CD4-positive, alpha-beta memory T cell (primary cell): ENCODE measurements around the gene AKNA. TPM values are rescaled to one million over a fixed set of nuclear protein-coding genes. Genes with fewer than 3 reads are reported as not detected.

Source experiments
- CTCF ChIA-PET: fragments of 350-600 bp; sonication (Branson Sonifier 250); formaldehyde crosslinking; loops from one replicate; lab custom pipeline; 2021; ENCODE audit warnings: inconsistent platforms; ENCODE audit not compliant: partially characterized antibody; lab: Charles Lee
- POLR2A ChIA-PET: fragments of 350-600 bp; sonication (Branson Sonifier 250); formaldehyde crosslinking; loops from one replicate; lab custom pipeline; 2021; ENCODE audit not compliant: partially characterized antibody; lab: Charles Lee
- DNase-seq, 5 donors: peaks; one replicate each; pipeline versions ENCODE4 v3.0.0 to v3.0.0-alpha.2; 2020 to 2022; ENCODE audit warnings: mixed read lengths in 1 of 5
- H3K27ac ChIP-seq: one replicate; pipeline ENCODE4 v1.7.0; 2013; ENCODE audit warnings: low read depth, low read length
- H3K27me3 ChIP-seq: 2 replicates; pipeline ENCODE4 v1.7.0; 2013; ENCODE audit warnings: mild to moderate bottlenecking, low read length, moderate library complexity; ENCODE audit not compliant: insufficient read depth
- H3K36me3 ChIP-seq: 2 replicates; pipeline ENCODE4 v1.7.0; 2013; ENCODE audit warnings: mild to moderate bottlenecking, low read length, moderate library complexity; ENCODE audit not compliant: insufficient read depth
- H3K4me1 ChIP-seq: 2 replicates; pipeline ENCODE4 v1.7.0; 2013; ENCODE audit warnings: mild to moderate bottlenecking, low read length, moderate library complexity; ENCODE audit not compliant: insufficient read depth
- H3K4me3 ChIP-seq, 2 donors: one replicate each; pipeline ENCODE4 v1.7.0; 2013; ENCODE audit warnings: low read length in 2 of 2, mild to moderate bottlenecking in 1 of 2
- H3K9me3 ChIP-seq, 2 donors: one replicate each; pipeline ENCODE4 v1.7.0; 2013; ENCODE audit warnings: low read length in 2 of 2, control low read depth in 1 of 2; ENCODE audit not compliant: control insufficient read depth in 1 of 2
- H3K27ac Mint-ChIP-seq, 7 donors: one replicate each; pipeline ENCODE4 v1.8.0; 2020 to 2021; ENCODE audit warnings: mixed read lengths in 7 of 7, mild to moderate bottlenecking in 6 of 7, inconsistent platforms in 3 of 7, moderate library complexity in 3 of 7
- H3K27me3 Mint-ChIP-seq, 2 donors: one replicate each; pipeline ENCODE4 v1.8.0; 2020 to 2021; ENCODE audit warnings: mixed read lengths in 2 of 2
- H3K36me3 Mint-ChIP-seq, 2 donors: one replicate each; pipeline ENCODE4 v1.8.0; 2020 to 2021; ENCODE audit warnings: mixed read lengths in 2 of 2, inconsistent platforms in 1 of 2, mild to moderate bottlenecking in 1 of 2
- H3K4me1 Mint-ChIP-seq, 4 donors: one replicate each; pipeline ENCODE4 v1.8.0; 2020 to 2021; ENCODE audit warnings: mixed read lengths in 4 of 4, mild to moderate bottlenecking in 1 of 4
- H3K4me3 Mint-ChIP-seq, 8 donors: one replicate each; pipeline ENCODE4 v1.8.0; 2020 to 2021; ENCODE audit warnings: mixed read lengths in 8 of 8, mild to moderate bottlenecking in 7 of 8, moderate library complexity in 6 of 8, inconsistent platforms in 3 of 8
- H3K9me3 Mint-ChIP-seq, 8 donors: one replicate each; pipeline ENCODE4 v1.8.0; 2020 to 2021; ENCODE audit warnings: mixed read lengths in 8 of 8, mild to moderate bottlenecking in 5 of 8, inconsistent platforms in 3 of 8, moderate library complexity in 1 of 8
- intact Hi-C: fragments of 100-400 bp; cut with micrococcal nuclease; formaldehyde crosslinking; loops from one replicate; pipeline ENCODE4 v1.15.1; 2023
- polyA plus RNA-seq, 2 donors: library from polyadenylated mRNA; unstranded; fragments of 300-500 nt; fragmentation: Illumina TruSeq; gene quantifications; one replicate each; pipeline ENCODE4 v1.2.3, GENCODE V29; 2021
- total RNA-seq, 2 experiments: library from RNA; stranded (reverse); gene quantifications; one replicate each; pipeline ENCODE4 v1.2.3, GENCODE V29; 2021

Gene AKNA
- total and polyA plus RNA-seq, 4 experiments from 2014 or later, result 1.9 to 375 (median 205) TPM

GRCh38 chr9:114350636-114351401, 37.0 kb downstream of the AKNA start:
- Mint-ChIP-seq H3K27me3 (no peaks in the 10 kb centered on the region), H3K9me3 (no peaks in the 10 kb centered on the region), H3K4me3 (no peak overlapping the region), H3K27ac (peak overlapping the region in 6 of 7 donors; percentile 43 to 92 (median 86)), H3K4me1 (peaks cover 25 to 41% (median 34%) of the 10 kb centered on the region in 4 donors), H3K36me3 (peaks cover 57 to 82% of the 10 kb centered on the region in 2 donors)
- no peak for DNase-seq
- intact Hi-C loops, result no loop called here
- H3K9me3 ChIP-seq, result no peaks in the 10 kb centered on the region
- H3K4me3 ChIP-seq, result no peak overlapping the region
- H3K36me3 ChIP-seq, result peaks cover 70% of the 10 kb centered on the region
- POLR2A ChIA-PET, result interaction anchor here (1.5 to 37.6 kb wide), 3 partner anchors 14 to 43 kb away, joined by 8 to 1614 read pairs (median 80); partner anchors contain the start of gene AKNA
- H3K27me3 ChIP-seq, result no peaks in the 10 kb centered on the region
- peaks cover 48% of the 10 kb centered on the region for H3K4me1 ChIP-seq
- no peak overlapping the region for H3K27ac ChIP-seq
- CTCF ChIA-PET, result interaction anchor here (1.3 to 2.7 kb wide), 3 partner anchors 13 to 55 kb away, joined by 3 to 7 read pairs (median 3); no protein-coding TSS in a partner anchor

- Mint-ChIP-seq H3K4me1 (peaks cover 25 to 42% (median 35%) of the 10 kb centered on the region in 4 donors), H3K9me3 (no peaks in the 10 kb centered on the region), H3K27me3 (no peaks in the 10 kb centered on the region), H3K4me3 (peak overlapping the region in 3 of 8 donors; percentile 31 to 47 (median 33)), H3K36me3 (peaks cover 65 to 83% of the 10 kb centered on the region in 2 donors), H3K27ac (peak overlapping the region; percentile 84 to 95 (median 92))
- Histone ChIP-seq H3K4me3 (no peak overlapping the region), H3K9me3 (no peaks in the 10 kb centered on the region), H3K36me3 (peaks cover 72% of the 10 kb centered on the region), H3K27me3 (no peaks in the 10 kb centered on the region), H3K4me1 (peaks cover 42% of the 10 kb centered on the region), H3K27ac (peak overlapping the region; percentile 30)
- ChIA-PET CTCF (interaction anchor here (1.0 to 2.7 kb wide), 3 partner anchors 36 to 56 kb away, joined by 3 to 7 read pairs (median 3); no protein-coding TSS in a partner anchor), POLR2A (interaction anchor here (1.3 to 37.6 kb wide), 3 partner anchors 15 to 43 kb away, joined by 8 to 1614 read pairs (median 80); partner anchors contain the start of gene AKNA)
- intact Hi-C loops, result loop anchor here (2.0 to 10.0 kb wide), 2 partner anchors 35 to 245 kb away; no protein-coding TSS in a partner anchor
- DNase-seq, result no peak
These were observed 37.9 kb downstream of the AKNA start for GRCh38 chr9:114349713-114350480.

- H3K27ac Mint-ChIP-seq, result peak overlapping the region; percentile 84 to 95 (median 92)
- ChIA-PET POLR2A (interaction anchor here (1.3 to 37.6 kb wide), 3 partner anchors 16 to 44 kb away, joined by 8 to 1614 read pairs (median 80); partner anchors contain the start of gene AKNA), CTCF (interaction anchor here (1.4 kb wide), 1 partner anchor 36 kb away, joined by 4 read pairs; no protein-coding TSS in a partner anchor)
- H3K4me1 ChIP-seq, result peaks cover 42% of the 10 kb centered on the region
- H3K4me3 Mint-ChIP-seq, result peak overlapping the region in 6 of 8 donors; percentile 17 to 47 (median 31)
- no peaks in the 10 kb centered on the region for H3K27me3 ChIP-seq
- H3K36me3 Mint-ChIP-seq, result peaks cover 74 to 87% of the 10 kb centered on the region in 2 donors
- H3K27ac ChIP-seq, result peak overlapping the region; percentile 30
- H3K4me1 Mint-ChIP-seq, result peaks cover 28 to 51% (median 35%) of the 10 kb centered on the region in 4 donors
- intact Hi-C loops, result loop anchor here (2.0 to 10.0 kb wide), 2 partner anchors 36 to 246 kb away; no protein-coding TSS in a partner anchor
- DNase-seq, result peak in 3 of 5 donors; percentile 36 to 82 (median 37)
- no peaks in the 10 kb centered on the region for H3K9me3 ChIP-seq
- no peaks in the 10 kb centered on the region for H3K9me3 Mint-ChIP-seq
- peaks cover 80% of the 10 kb centered on the region for H3K36me3 ChIP-seq
- H3K4me3 ChIP-seq, result no peak overlapping the region
- H3K27me3 Mint-ChIP-seq, result no peaks in the 10 kb centered on the region
These were observed 38.8 kb downstream of the AKNA start for GRCh38 chr9:114348906-114349482.

- Mint-ChIP-seq H3K27ac (peak overlapping the region; percentile 84 to 95 (median 92)), H3K9me3 (no peaks in the 10 kb centered on the region), H3K4me1 (peaks cover 28 to 54% (median 37%) of the 10 kb centered on the region in 4 donors), H3K36me3 (peaks cover 80 to 89% of the 10 kb centered on the region in 2 donors), H3K27me3 (no peaks in the 10 kb centered on the region), H3K4me3 (no peak overlapping the region)
- H3K9me3 ChIP-seq, result no peaks in the 10 kb centered on the region
- ChIA-PET POLR2A (interaction anchor here (3.8 to 37.6 kb wide), 4 partner anchors 16 to 45 kb away, joined by 18 to 1614 read pairs (median 57); partner anchors contain the start of gene AKNA), CTCF (interaction anchor here (1.4 kb wide), 2 partner anchors 37 to 305 kb away, joined by 4 read pairs; no protein-coding TSS in a partner anchor)
- no peak overlapping the region for H3K4me3 ChIP-seq
- H3K27ac ChIP-seq, result peak overlapping the region; percentile 30
- no peak for DNase-seq
- peaks cover 82% of the 10 kb centered on the region for H3K36me3 ChIP-seq
- H3K4me1 ChIP-seq, result peaks cover 42% of the 10 kb centered on the region
- H3K27me3 ChIP-seq, result no peaks in the 10 kb centered on the region
- intact Hi-C loops, result loop anchor here (2.0 to 10.0 kb wide), 2 partner anchors 36 to 246 kb away; no protein-coding TSS in a partner anchor
These were observed 39.4 kb downstream of the AKNA start for GRCh38 chr9:114348261-114348905.

- Histone ChIP-seq H3K27ac (no peak overlapping the region), H3K36me3 (peaks cover 88% of the 10 kb centered on the region), H3K9me3 (no peaks in the 10 kb centered on the region), H3K27me3 (no peaks in the 10 kb centered on the region), H3K4me3 (no peak overlapping the region), H3K4me1 (peaks cover 39% of the 10 kb centered on the region)
- ChIA-PET POLR2A (interaction anchor here (3.8 to 37.6 kb wide), 4 partner anchors 15 to 46 kb away, joined by 18 to 1614 read pairs (median 26); partner anchors contain the start of gene AKNA), CTCF (interaction anchor here (0.9 to 1.4 kb wide), 4 partner anchors 11 to 306 kb away, joined by 3 to 4 read pairs (median 4); no protein-coding TSS in a partner anchor)
- Mint-ChIP-seq H3K27ac (peak overlapping the region; percentile 41 to 95 (median 91)), H3K9me3 (no peaks in the 10 kb centered on the region), H3K4me1 (peaks cover 26 to 57% (median 36%) of the 10 kb centered on the region in 4 donors), H3K36me3 (peaks cover 83 to 90% of the 10 kb centered on the region in 2 donors), H3K4me3 (no peak overlapping the region), H3K27me3 (no peaks in the 10 kb centered on the region)
- no peak for DNase-seq
- intact Hi-C loops, result loop anchor here (2.0 to 10.0 kb wide), 2 partner anchors 37 to 247 kb away; no protein-coding TSS in a partner anchor
These were observed 40.1 kb downstream of the AKNA start for GRCh38 chr9:114347675-114348074.

- peak overlapping the region in 3 of 7 donors; percentile 22 to 77 (median 69) for H3K27ac Mint-ChIP-seq
- H3K9me3 Mint-ChIP-seq, result no peaks in the 10 kb centered on the region
- Histone ChIP-seq H3K9me3 (no peaks in the 10 kb centered on the region), H3K4me3 (no peak overlapping the region), H3K36me3 (peaks cover 92% of the 10 kb centered on the region), H3K27ac (no peak overlapping the region), H3K4me1 (peaks cover 27% of the 10 kb centered on the region), H3K27me3 (no peaks in the 10 kb centered on the region)
- POLR2A ChIA-PET, result interaction anchor here (3.8 to 37.6 kb wide), 4 partner anchors 16 to 47 kb away, joined by 18 to 1614 read pairs (median 26); partner anchors contain the start of gene AKNA
- DNase-seq, result no peak
- CTCF ChIA-PET, result interaction anchor here (2.1 kb wide), 1 partner anchor 59 kb away, joined by 7 read pairs; no protein-coding TSS in a partner anchor
- H3K4me1 Mint-ChIP-seq, result peaks cover 25 to 53% (median 35%) of the 10 kb centered on the region in 4 donors
- no peaks in the 10 kb centered on the region for H3K27me3 Mint-ChIP-seq
- H3K4me3 Mint-ChIP-seq, result no peak overlapping the region
- H3K36me3 Mint-ChIP-seq, result peaks cover 87 to 93% of the 10 kb centered on the region in 2 donors
- intact Hi-C loops, result loop anchor here (10.0 kb wide), 1 partner anchor 249 kb away; no protein-coding TSS in a partner anchor
These were observed 41.6 kb downstream of the AKNA start for GRCh38 chr9:114346146-114346545.
